K562 (cell line): Measurements from ENCODE around the gene GPR68. TPM values are rescaled to one million over a fixed set of nuclear protein-coding genes. Genes with fewer than 3 reads are reported as not detected.

Experiments used
- ZNF318 ChIP-seq, 2 experiments: fragments of 450-650 bp; IDR thresholded peaks; 2 replicates each; pipeline ENCODE4 v1.6.1; 2016; ENCODE audit warnings: mild to moderate bottlenecking in 2 of 2, borderline replicate concordance in 1 of 2, low read depth in 1 of 2, moderate library complexity in 1 of 2
- polyA plus RNA-seq, 8 experiments: library from polyadenylated mRNA; depleted of rRNA in 4 of 8; stranded (reverse) in 5 of 8; unstranded in 3 of 8; fragments of >200 nt; fragmentation: Nextera tagmentation in 2 of 8; fragmentation: Illumina TruSeq in 1 of 8; extraction: Ambion mirVana in 2 of 8; extraction: Trizol in 1 of 8; gene quantifications; 2 replicates each; pipeline versions ENCODE4 v1.2.1 to v1.2.3, GENCODE V29; 2011 to 2014; ENCODE audit warnings: inconsistent platforms in 1 of 8, missing spikeins in 1 of 8
- total RNA-seq, 7 experiments: library from RNA; depleted of rRNA in 6 of 7; stranded (reverse); fragments of >200 nt in 6 of 7; fragmentation: Illumina TruSeq in 2 of 7; extraction: Trizol in 2 of 7; gene quantifications; 2 replicates each; pipeline versions ENCODE4 v1.2.1 to v1.2.3, GENCODE V29; 2011 to 2021; ENCODE audit warnings: low replicate concordance in 1 of 7

The GPR68 gene
- total and polyA plus RNA-seq, 9 of the 15 experiments (the other 6 are each of a cell fraction or from before 2014, with no cell fraction given): 0.41 to 9.4 (median 3.7) TPM

- TF ChIP-seq ZNF318 (IDR thresholded peaks at IDR 0.05; ENCODE audit: borderline replicate concordance in 1 of 2, low read depth in 1 of 2): no peak
Observed at GRCh38 chr14:91225025-91225424, 19.5 kb downstream of the GPR68 start (continued).
